ENCODE measurements around the gene RNF141.

Gene RNF141

DNA sequence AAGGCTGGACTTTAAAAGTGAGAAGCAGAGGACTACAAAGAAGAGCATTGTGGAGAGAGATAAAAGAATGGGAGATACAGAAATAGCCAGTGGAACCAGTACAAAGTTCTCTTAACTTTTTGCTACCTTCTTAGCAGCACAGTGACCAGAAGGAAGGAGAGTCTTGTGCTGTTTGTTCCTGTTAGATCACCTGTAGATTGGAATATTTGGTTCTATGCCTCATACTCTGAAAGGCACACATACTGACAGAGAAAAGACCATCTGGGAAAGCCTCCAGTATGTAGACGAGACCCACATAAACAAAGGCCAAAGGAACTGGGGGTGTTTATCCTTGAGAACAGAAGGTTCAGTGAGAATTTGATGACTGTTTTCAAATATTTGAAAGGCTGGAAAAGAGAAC lies 18.7 kb downstream of the RNF141 start:
- no peak for DNase-seq

DNA sequence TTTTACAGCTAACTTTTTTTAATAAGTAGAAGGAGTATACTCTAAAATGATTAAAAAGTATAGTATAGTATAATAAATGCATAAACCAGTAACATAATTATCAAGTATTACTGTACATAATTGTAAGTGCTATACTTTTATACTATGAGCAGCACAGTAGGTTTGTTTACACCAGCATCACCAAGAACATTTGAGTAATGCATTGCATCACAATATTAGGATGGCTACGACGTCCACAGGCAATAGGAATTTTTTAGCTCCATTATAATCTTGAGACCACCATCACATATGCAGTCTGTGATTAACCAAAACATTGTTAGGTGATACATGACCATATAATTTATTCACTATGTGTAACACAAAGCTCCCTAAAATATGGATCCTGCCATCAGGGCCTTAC lies 20.4 kb downstream of the RNF141 start:
- DNase-seq: no peak

DNA sequence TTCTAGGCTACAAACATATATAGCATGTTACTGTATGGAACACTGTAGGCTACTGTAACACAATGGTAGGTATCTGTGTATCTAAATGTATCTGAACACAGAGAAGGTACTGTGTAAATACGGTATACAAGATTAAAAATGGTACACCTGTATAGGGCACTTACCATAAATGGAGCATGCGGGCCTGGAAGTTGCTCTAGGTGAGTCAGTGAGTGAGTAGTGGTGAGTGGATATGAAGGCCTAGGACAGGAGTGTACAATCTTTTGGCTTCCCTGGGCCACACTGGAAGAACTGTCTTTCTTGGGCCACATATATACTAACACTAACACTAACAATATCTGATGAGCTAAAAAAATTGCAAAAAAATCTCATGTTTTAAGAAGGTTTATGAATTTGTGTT lies 21.4 kb downstream of the RNF141 start:
- DNase-seq: no peak

DNA sequence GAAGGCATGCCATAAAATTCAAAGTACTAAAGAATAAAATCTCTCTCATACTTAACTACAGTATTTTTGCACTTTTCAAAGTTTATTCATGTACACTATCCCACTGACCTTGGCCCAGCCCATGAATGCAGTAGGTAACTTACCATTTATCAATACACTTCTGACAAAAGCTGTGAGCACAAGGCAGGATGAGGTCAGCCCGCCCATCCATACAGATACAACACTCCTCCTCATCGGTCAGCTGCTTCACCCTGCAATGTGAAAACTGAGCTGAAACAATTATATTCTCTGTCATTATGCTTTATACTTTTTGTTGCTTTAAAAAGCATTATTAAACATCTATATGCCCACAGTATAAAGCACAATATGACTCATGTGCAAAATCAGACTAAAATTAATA lies 22.1 kb downstream of the RNF141 start:
- DNase-seq: no peak

DNA sequence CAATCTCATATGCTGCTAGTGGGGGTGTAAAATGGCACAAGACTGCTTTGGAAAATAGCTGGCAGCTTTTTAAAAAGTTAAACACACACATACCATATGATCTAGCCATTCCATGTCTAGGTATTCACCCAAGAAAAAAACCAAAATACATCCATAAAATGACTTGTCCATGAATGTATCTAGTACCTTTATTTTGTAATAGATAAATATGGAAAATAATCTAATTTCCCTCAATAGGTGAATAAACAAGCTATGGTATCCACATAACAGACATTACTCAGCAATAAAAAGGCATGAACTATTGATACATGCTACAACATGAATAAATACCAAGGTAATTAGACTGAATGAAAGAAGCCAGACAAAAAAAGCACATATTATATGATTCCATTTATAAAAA lies 22.9 kb downstream of the RNF141 start:
- DNase-seq: no peak

DNA sequence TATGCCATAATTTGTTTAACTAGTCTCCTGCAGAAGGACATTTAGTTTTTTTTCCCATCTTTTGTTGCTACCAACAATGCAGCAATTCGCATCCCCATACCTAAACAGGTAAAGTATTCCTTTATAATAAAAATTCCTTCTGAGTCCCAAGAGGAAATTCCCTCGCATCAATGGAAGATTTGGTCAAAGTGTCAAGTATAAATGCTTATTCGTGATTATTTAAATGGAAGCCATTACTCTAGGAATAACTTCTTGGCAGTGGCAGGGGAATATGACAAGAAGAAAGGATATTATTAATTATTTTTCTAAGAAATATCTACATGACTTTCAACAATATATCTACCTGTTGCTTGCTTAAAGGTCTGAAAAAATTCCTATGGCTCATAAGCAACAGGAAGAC lies 25.6 kb downstream of the RNF141 start:
- DNase-seq: no peak

DNA sequence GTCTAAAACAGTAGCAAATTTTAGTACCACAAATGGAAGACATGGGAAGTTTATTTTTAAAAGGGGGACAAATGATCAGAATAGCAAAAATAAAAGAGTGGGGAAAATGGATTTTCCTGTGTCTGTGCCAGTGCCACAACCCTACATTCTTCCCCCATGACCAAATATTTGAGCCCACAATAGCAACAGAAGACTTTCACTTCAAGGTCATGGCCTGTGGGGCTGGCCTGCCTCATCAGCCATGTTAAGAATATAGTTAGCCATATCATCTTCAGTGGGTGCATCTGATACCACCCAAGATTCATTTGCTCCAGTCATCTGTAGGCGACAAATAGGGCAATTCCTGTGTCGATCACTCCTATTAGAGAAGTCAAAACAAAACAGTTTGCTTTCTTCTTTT lies 26.3 kb downstream of the RNF141 start:
- no peak for DNase-seq

DNA sequence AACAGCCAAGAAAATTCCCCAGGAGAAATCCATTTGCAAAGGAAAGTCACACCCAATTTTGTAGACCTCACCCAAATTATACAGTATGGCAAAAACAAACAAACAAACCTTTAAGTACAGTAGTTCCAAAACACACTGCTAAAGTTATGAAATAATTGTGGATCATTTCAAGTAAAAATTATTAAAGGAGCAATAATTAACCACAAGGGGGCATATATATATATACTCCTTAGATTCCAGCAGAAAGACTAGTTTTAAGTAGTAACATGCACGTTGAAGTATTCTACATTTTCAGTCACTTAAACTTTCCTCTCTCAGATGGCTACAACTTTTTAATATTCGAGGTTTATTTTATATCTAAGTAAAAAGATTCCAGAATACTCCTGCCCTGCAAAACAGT lies 26.8 kb downstream of the RNF141 start:
- DNase-seq: no peak

DNA sequence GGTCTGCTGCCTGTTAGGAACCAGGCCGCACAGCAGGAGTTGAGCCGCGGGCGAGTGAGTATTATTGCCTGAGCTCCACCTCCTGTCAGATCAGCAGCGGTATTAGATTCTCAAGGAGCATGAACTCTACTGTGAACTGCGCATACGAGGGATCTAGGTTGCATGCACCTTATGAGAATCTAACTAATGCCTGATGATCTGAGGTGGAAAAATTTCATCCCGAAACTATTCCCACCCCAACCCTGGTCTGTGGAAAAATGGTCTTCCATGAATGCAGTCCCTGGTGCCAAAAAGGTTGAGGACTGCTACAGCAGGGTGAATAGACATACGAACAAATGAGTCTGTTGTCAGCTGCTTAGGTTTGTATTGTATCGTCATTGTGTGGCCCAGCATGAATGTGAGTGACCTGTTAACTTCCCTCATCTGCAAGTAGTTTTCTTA lies 29.8 kb downstream of the RNF141 start:
- DNase-seq: no peak

DNA sequence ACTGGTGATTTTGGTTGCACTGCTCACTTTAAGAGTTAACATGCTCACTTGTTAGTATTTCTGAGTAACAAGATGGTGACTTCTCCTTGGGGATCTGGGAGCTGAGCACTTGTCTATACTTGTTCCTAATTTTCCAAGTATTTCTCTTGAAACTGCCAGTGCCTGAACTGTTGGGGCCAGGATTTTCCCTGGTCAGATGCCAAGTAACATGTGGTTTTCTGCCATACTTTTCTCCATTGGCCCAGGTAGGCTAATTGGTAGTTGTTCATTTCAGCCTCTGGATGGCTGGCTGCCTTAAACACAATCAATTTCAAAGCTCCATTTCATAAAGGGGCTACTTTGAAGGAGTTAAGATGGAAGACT lies 35.0 kb downstream of the RNF141 start:
- no peak for DNase-seq

DNA sequence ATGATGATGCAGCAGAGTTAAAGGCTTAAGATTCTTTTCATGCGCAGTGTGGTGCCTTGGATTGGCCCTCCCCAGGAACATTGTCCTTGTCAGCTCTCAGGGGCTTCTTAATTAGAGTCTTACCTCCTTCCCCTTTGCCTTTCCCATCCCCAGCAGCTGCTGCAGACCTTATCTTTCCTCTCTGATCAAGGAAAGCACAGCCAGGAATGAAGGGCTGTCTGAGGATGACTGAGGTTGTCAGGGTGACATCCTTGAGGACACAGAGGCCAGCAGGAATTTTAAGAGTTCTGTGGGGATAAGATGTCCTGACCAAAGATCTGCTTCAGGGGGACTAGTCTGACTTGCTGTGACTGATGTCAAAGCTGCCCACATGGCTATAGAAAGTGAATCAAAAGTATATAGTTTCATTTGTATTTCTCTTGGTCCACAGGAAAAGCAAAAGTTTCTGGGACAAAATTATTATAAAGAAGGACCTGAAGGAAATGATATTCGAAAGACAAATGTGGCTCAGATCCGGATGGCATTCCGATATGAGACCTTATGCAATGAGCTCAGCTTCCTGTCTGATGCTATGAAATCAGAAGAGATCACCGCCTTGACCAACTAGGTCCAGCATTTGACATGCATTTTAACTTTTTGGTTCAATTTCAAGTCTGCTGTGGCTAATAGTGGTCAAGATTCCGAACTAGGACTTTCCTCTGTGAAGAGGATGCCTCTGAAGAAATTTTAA lies 35.5 kb downstream of the RNF141 start:
- DNase-seq: no peak

DNA sequence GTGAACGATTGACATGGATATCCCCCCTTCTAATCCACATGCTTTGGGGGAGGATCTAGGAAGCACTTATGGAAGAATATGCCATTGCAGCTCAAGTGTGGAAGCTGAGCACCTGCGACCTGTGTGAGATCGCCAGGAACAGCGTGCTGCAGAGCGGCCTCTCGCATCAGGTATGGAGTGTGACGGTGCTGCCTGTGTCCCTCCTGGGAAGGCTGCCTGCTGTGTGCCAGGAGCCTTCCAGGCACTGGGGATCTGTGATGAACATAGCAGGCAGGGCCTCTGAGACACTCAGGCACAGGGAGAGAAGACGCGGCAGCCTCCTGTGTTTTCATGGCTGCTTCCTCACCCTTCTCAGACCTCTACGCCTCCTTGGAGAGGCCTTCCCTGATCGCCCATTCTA lies 36.5 kb downstream of the RNF141 start:
- no peak for DNase-seq

DNA sequence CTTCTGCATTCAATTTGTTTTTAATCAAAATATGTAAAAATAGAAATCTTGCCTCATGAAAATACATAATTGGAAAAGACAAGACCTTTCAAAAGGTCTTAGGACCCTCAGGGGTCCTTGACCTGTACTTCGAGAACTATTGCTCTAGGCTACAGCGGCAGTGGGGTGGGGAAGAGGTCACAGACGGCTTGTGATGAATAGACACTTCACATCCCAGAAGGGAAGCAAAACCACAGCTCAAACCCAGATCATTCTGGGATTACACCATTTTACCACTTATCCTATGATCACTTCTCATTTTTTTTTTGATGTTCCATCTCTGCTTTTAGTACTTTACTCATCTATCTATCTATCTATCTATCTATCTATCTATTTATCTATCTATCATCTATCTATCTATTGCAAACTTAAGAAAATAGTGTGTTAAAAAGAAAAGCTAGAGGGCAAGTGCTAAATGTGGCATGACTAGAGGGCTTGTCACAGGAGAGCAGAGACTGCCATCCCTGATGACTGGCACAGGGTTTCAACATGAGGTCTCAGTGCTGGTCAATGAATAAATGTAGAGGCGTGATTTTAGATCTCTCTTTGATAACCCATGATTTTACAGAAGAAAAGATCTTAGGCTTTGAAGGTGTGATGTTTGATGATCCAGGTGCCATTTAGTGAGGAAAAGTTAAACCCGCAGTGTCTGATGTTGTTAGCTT lies 37.1 kb downstream of the RNF141 start:
- DNase-seq: no peak

DNA sequence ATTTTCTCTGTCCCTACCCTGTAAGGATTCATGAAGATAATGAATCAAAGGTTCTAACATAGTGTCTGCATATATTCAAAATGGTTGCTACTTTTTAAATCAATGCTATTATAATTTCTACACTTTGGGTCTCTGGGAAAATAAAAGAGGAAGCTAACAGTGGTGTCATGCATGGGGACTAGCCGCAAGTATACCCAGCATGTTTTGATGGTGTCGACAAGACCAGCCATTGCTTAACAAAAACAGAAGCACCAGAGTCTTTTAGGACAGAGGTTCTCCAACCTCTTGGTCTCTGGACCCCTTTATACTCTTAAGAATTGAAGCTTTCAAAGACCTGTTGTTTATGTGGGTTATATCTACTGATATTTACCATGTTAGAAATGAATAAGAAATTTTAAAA lies 37.8 kb downstream of the RNF141 start:
- DNase-seq: no peak

DNA sequence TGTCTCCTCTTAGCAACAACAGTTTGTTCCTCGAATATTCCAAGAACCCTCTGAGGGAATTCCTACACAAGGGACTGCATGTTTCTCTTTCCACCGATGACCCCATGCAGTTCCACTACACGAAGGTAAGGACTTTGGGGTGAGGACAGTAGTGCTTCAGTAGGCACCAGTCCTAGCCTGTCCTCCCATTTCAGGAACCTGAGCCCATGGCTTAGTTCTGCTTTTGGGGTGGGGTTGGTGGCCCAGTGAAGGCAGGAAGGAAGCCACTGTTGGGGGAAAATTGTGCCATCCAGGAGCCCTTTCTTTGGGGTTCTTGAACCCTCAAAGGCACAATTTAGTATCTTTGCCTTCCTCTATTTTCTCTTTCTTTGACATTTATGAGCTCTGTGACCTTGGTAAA lies 38.2 kb downstream of the RNF141 start:
- DNase-seq: no peak

DNA sequence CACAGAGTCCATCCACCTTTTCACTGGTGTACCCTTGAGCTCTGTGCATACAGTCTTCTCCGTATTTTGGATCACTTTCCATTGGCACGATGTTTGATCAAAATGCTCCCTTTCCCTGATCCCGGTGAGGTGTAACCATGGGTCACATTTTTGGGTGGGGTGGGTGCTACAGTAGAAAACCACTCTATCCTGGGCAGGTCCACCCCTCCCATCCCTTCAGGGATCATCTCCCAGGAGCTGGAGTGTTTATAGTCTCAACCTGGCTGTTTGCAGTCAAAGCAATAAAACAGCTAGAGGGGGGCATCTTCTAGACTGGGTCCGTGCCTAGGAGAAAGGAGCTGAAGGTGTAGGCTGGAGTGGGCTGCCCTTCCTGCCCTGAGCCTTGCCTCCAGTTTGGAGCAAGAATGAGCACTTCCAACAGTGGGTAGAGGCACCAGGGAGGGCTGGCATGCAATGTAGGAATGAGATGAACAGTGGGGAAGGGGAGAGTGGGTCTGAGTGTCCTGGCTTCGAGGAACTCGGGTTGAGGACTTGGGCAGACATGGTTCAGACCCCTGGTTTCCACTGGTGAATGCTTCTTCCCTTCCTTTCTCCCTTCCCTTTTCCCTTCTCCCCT lies 38.8 kb downstream of the RNF141 start:
- no peak for DNase-seq

DNA sequence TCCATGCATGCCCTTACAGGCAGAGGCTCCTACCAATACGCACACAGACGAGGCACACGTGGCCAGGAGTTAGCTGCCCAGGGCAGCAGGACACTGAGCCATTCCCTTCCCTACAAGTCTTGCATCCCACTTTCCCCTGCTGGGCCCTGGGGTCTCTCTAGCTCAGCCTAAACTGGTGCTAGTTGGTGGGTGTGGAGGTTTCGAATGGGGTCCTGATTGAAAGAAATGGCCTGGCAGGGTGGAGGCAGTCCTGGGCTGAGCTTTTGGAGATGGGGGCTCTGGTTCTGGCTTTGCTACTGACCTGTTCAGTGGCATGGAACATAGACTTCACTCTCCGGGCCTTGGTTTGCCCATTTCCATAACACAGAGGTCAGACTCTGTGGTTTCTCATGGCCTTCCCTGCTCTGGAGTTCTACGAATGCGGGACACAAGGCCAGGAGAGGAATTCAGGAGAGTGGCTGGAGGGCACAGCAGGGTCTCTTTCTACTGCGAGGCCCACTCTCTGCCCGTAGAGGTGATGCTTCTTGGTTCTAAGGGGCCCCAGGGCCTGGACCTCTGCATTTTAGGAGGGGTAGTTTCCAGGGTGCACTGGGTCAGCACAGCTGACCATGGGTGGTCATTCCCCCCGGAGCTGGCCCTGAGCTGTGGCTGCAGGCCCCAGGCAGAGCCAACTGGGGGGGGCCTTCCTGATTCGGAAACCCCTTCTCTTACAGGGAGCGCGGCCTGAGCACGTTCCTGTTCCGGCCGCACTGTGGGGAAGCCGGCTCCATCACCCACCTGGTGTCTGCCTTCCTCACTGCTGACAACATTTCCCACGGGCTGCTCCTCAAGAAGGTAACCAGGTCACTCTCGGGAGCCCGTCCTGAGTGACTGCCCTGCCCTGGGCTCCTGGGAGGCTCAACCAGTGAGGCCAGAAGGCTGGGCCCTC lies 40.0 kb downstream of the RNF141 start:
- no peak for DNase-seq

DNA sequence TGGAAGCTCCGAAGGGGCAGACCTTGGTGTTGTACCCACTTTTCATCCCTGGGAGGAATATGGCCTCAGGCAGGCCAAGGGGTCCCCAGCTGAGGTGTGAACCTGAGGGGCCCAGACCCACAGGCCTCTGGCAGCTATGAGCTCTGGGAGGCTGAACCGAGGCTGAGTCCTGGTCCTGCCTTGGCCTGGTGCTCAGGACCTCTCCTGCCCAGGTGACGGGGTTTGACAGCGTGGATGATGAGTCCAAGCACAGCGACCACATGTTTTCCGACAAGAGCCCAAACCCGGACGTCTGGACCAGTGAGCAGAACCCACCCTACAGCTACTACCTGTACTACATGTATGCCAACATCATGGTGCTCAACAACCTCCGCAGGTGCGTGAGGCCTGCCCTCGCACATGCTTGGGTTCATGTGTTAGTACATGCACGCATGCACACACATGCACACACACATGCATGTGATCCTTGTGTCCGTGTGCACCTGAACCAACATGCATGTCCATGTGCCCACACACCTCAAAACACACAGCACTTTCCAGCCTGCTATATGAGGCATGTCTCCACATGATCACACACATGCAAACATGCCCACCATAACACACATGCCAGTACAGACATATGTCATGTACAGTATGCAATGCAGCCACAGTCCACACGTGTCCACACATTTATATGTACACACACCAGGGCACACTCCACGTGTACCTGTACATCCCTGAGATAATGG lies 40.9 kb downstream of the RNF141 start:
- no peak for DNase-seq

DNA sequence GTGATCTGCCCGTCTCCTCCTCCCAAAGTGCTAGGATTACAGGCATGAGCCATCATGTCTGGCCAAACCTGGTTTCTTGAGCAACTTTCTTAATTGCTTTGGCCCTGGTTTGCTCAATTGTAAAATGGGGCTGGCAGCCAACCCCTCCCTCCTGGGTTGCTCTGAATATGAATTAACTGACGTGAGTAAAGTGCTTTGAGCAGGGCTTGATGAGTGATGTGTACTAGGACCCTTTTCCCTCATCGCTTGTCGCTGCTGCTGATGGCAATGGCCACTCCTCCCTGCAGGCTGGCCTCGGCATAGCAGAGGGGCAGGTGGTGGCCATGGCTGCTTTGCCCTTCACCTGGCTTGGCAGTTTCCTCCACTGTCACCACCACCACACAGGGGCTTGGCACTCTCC lies 41.5 kb downstream of the RNF141 start:
- no peak for DNase-seq

DNA sequence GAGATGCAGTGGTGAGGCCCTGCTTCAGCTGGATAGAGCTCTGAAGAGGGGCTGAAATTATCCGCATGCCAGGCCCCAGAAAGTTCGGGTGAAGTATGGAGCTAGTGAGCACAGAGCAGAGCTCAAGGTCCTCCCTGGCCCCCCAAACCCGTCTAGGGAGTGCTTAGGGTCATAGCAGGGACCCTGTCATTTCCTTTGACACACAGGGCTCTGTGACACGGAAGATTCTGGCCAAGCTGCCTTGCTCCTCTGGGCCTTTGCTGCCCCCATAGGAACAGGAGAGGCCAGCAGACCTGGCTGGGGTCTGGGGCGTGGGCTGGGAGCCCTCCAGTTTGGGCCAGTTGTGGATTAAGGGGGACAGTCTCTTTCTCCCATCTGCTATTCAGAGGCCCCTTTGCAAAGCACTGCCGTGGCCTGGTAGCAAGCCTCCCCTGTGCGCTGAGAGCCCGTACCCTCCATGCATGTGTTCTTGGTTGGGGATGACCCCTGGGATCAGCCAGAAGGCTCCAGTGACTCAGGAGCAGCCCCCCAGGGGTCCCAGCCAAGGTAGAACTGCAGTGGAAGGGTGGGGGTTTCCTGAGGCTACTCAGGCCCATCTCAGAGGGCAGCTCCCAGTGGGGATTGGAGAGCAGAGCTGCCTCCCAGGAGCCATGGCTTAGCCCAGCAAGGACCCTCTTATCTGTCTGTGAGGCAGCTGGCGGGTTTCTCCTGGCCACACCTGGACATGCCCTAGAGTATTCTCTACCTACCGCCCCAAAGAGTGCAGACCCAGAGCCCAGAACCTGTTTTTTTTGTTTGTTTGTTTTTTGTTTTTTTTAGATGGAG lies 42.3 kb downstream of the RNF141 start:
- no peak for DNase-seq

DNA sequence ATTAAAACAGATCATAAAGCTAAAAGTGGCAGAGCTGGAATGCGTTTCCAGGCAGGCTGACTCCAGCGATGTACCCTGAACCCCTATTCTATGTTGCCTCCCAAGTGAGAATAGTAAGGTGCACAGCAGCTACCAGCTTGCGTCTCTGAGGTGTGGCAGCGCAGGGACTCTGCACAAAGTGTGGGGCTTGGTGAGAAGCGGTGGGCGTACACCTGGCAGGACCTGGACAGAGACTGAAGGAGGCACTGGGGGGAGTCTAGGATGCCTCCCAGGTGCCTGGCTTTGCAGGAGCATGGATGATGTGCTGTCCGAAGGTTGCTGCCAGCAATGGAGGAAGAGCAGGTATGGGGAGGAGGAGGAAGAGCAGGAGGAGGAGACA lies 43.0 kb downstream of the RNF141 start:
- DNase-seq: no peak
